Calu3 (cell line): Measurements from ENCODE around the gene GLIPR1. TPM values are rescaled to one million over a fixed set of nuclear protein-coding genes. Genes with fewer than 3 reads are reported as not detected.
A peak's percentile ranks its signal among the peaks of the same experiment; 100 is the strongest.

Experiments used
- BruUV-seq: library from RNA; stranded (reverse); fragments of 400-500 nt; replicated peaks from 2 replicates; lab custom pipeline; 2021; lab: Mats Ljungman, UMichigan
- CTCF ChIA-PET: fragments of 300-600 bp; sonication (Branson Sonifier 250); formaldehyde crosslinking; loops from one replicate; lab custom pipeline; 2022; ENCODE audit warnings: antibody characterized with exemption; lab: Charles Lee
- DNase-seq: peaks from one replicate; pipeline ENCODE4 v3.0.0; 2022
- H3K27ac Mint-ChIP-seq: one replicate; pipeline ENCODE4 v1.8.0; 2022; ENCODE audit warnings: mixed read lengths; ENCODE audit not compliant: unreplicated experiment
- H3K27me3 Mint-ChIP-seq: one replicate; pipeline ENCODE4 v1.8.0; 2022; ENCODE audit warnings: mixed read lengths; ENCODE audit not compliant: unreplicated experiment
- H3K36me3 Mint-ChIP-seq: one replicate; pipeline ENCODE4 v1.8.0; 2022; ENCODE audit warnings: mild to moderate bottlenecking, moderate library complexity, mixed read lengths; ENCODE audit not compliant: insufficient read depth, unreplicated experiment
- H3K4me1 Mint-ChIP-seq: one replicate; pipeline ENCODE4 v1.8.0; 2022; ENCODE audit warnings: mild to moderate bottlenecking, low read depth, mixed read lengths; ENCODE audit not compliant: unreplicated experiment
- H3K4me3 Mint-ChIP-seq: one replicate; pipeline ENCODE4 v1.8.0; 2022; ENCODE audit warnings: mild to moderate bottlenecking, low read depth, moderate library complexity, mixed read lengths; ENCODE audit not compliant: unreplicated experiment
- H3K9me3 Mint-ChIP-seq: one replicate; pipeline ENCODE4 v1.8.0; 2022; ENCODE audit warnings: low read depth, mixed read lengths; ENCODE audit not compliant: unreplicated experiment
- intact Hi-C: fragments of 100-400 bp; cut with micrococcal nuclease; formaldehyde crosslinking; loops from one replicate; pipeline ENCODE4 v1.10.0; 2022; ENCODE audit not compliant: unreplicated experiment
- total RNA-seq: library from RNA; stranded (reverse); gene quantifications from 2 replicates; pipeline ENCODE4 v1.2.3, GENCODE V29; 2022
- TF ChIP-seq, protein P1 (sequence below): fragments of 200-600 bp; IDR thresholded peaks from one replicate; pipeline ENCODE4 v1.8.0; 2022; ENCODE audit warnings: antibody characterized with exemption; ENCODE audit not compliant: unreplicated experiment

Gene GLIPR1
- total RNA-seq, 1 experiment from 2014 or later = 38.5 TPM

DNA sequence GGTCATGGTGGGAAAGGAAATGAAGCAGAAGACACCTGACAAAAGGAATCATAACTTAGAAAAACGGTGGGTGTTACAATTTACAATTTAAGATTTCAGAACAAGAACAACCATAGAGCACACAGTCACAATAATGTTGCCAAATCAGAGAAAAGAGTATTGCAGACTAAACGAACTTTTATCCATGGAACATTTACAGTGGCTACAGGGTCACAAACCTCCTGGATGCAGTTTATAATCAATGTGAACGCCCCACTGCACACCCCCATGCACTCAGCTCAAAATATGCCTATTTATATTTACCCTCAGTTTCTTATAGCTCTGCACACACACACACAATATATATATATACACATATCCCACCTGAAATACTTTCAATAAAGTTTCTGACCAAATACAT is 22.9 kb downstream of the GLIPR1 start:
- Mint-ChIP-seq H3K36me3 (peaks cover 29% of the 10 kb centered on the region), H3K4me1 (peaks cover 5% of the 10 kb centered on the region), H3K27me3 (no peaks in the 10 kb centered on the region), H3K4me3 (no peak overlapping the region), H3K27ac (no peak overlapping the region), H3K9me3 (no peaks in the 10 kb centered on the region)
- BruUV-seq = no TSS peak
- intact Hi-C loops = no loop called here
- DNase-seq = no peak
- CTCF ChIA-PET = no interaction called here
- TF ChIP-seq, protein P1, sequence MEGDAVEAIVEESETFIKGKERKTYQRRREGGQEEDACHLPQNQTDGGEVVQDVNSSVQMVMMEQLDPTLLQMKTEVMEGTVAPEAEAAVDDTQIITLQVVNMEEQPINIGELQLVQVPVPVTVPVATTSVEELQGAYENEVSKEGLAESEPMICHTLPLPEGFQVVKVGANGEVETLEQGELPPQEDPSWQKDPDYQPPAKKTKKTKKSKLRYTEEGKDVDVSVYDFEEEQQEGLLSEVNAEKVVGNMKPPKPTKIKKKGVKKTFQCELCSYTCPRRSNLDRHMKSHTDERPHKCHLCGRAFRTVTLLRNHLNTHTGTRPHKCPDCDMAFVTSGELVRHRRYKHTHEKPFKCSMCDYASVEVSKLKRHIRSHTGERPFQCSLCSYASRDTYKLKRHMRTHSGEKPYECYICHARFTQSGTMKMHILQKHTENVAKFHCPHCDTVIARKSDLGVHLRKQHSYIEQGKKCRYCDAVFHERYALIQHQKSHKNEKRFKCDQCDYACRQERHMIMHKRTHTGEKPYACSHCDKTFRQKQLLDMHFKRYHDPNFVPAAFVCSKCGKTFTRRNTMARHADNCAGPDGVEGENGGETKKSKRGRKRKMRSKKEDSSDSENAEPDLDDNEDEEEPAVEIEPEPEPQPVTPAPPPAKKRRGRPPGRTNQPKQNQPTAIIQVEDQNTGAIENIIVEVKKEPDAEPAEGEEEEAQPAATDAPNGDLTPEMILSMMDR = no peak

DNA sequence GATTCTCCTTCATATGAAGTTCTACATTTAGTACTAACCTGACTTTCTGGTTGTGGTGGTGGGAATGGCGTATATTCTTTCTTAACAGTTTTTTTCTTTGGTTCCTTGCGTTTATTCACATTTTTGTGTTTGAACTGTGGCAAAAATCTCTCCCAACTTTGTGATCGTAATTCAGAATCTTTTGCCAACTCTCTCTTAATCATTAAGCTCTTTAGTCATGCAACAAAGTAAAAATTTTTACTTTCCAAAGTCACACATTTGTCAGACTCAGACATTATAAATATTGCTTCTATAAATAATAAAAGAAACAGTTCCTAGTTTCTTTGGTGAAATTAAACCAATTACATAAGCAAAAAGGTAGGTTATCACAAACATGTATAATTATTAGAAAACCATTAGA is 23.3 kb downstream of the GLIPR1 start:
- Mint-ChIP-seq H3K36me3 (peaks cover 25% of the 10 kb centered on the region), H3K4me3 (no peak overlapping the region), H3K4me1 (peaks cover 9% of the 10 kb centered on the region), H3K27me3 (no peaks in the 10 kb centered on the region), H3K9me3 (no peaks in the 10 kb centered on the region), H3K27ac (no peak overlapping the region)
- intact Hi-C loops = loop anchor here (2.0 kb wide), 1 partner anchor 169 kb away; the partner anchor contains the start of gene GLIPR1L1
- BruUV-seq = no TSS peak
- no peak for DNase-seq
- TF ChIP-seq, protein P1 = no peak
- CTCF ChIA-PET = no interaction called here

DNA sequence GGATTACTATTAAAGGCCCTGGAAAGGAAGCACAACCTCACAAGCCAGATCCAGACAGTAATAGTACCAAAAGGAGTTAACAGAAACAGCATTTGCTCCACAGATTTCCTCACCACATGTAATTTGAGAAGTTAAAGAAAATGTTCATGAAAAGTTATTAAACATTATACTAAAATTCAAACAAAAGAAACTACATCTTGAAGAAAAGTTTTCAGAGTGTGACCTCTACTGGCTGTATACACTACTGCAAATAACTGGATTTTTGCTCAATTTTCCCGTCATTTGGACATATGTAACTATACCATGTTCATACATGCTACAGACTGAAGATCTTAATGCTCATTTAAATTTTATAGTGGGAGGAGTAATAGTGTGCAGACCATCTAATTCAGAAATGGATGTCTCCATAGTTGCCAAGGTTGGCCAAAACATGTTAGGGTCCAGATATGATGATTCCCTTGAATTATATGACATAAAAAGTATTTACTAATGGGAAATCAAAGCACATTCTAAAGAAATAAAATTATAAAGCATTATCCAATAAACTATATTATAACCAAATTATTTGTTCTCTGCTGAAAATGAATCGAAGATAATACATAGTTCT is 25.3 kb downstream of the GLIPR1 start:
- H3K9me3 Mint-ChIP-seq = no peaks in the 10 kb centered on the region
- CTCF ChIA-PET = no interaction called here
- BruUV-seq = no TSS peak
- DNase-seq = no peak
- no peak overlapping the region for H3K4me3 Mint-ChIP-seq
- H3K27ac Mint-ChIP-seq = no peak overlapping the region
- intact Hi-C loops = loop anchor here (1.0 to 2.0 kb wide), 2 partner anchors 115 to 171 kb away; partner anchors contain the start of genes GLIPR1L1 and GLIPR1L2
- peaks cover 10% of the 10 kb centered on the region for H3K4me1 Mint-ChIP-seq
- peaks cover 27% of the 10 kb centered on the region for H3K36me3 Mint-ChIP-seq
- H3K27me3 Mint-ChIP-seq = no peaks in the 10 kb centered on the region
- TF ChIP-seq, protein P1 = peak; percentile 52

DNA sequence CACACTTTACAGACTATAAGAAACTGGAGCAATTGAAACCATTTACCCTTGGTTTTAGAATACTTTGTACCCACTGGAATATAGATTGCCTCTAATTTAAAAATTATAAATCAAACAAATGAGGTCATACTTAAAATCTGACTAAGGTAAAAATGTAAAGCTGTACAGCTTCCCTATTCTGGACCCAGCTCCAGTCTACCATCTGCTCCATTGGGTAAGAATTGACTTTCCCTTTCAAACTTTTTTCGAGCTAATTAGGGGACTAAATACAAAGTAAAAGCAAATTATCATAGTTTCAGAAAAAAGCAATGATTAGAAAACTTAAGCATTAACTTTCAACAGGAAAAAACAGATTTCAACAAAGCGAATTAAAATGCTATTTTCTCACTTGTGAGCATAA is 26.5 kb downstream of the GLIPR1 start:
- intact Hi-C loops = no loop called here
- Mint-ChIP-seq H3K36me3 (peaks cover 38% of the 10 kb centered on the region), H3K27me3 (no peaks in the 10 kb centered on the region), H3K27ac (peak overlapping the region; percentile 43), H3K4me3 (no peak overlapping the region), H3K9me3 (no peaks in the 10 kb centered on the region), H3K4me1 (peaks cover 10% of the 10 kb centered on the region)
- TF ChIP-seq, protein P1 = no peak
- CTCF ChIA-PET = interaction anchor here (0.7 to 1.2 kb wide), 3 partner anchors 116 to 173 kb away, joined by 3 to 5 read pairs (median 4); partner anchors contain the start of genes GLIPR1L1 and GLIPR1L2
- DNase-seq = no peak
- BruUV-seq = no TSS peak
